BJ (cell line): Measurements from ENCODE around the gene NFIA. TPM values are rescaled to one million over a fixed set of nuclear protein-coding genes. Genes with fewer than 3 reads are reported as not detected.

Source experiments
- CTCF ChIA-PET: fragments of 350-600 bp; formaldehyde crosslinking; extraction: SDS; loops from one replicate; lab custom pipeline; 2021; ENCODE audit warnings: antibody characterized with exemption, inconsistent platforms; lab: Yijun Ruan, JAX
- POLR2A ChIA-PET: fragments of 300-600 bp; sonication (Branson Sonifier 250); formaldehyde crosslinking; extraction: SDS; loops from one replicate; lab custom pipeline; 2021; ENCODE audit warnings: antibody characterized with exemption; lab: Charles Lee
- DNase-seq: peaks from one replicate; pipeline ENCODE4 v3.0.0-alpha.2; 2011; ENCODE audit warnings: low read depth
- H3K27me3 ChIP-seq: 2 replicates; pipeline ENCODE4 v1.6.0; 2011; ENCODE audit warnings: low read length; ENCODE audit not compliant: control insufficient read depth, insufficient read depth
- H3K36me3 ChIP-seq: 2 replicates; pipeline ENCODE4 v1.5.1; 2011; ENCODE audit warnings: low read length; ENCODE audit not compliant: control insufficient read depth, insufficient read depth
- H3K4me3 ChIP-seq: 2 replicates; pipeline ENCODE4 v1.5.1; 2011; ENCODE audit warnings: low read depth, mild to moderate bottlenecking, control low read depth, low read length
- polyA plus RNA-seq: library from polyadenylated mRNA; depleted of rRNA; stranded (reverse); fragments of >200 nt; gene quantifications from 2 replicates; pipeline ENCODE4 v1.2.3, GENCODE V29; 2011
- TF ChIP-seq, protein P1 (sequence below): IDR thresholded peaks from 2 replicates; pipeline ENCODE4 v1.5.1; 2011; ENCODE audit warnings: low read depth, mild to moderate bottlenecking, control low read depth, inconsistent platforms, low read length, moderate library complexity; ENCODE audit not compliant: insufficient read depth

Gene NFIA
- polyA plus RNA-seq, 1 experiment: 4.5 TPM

DNA sequence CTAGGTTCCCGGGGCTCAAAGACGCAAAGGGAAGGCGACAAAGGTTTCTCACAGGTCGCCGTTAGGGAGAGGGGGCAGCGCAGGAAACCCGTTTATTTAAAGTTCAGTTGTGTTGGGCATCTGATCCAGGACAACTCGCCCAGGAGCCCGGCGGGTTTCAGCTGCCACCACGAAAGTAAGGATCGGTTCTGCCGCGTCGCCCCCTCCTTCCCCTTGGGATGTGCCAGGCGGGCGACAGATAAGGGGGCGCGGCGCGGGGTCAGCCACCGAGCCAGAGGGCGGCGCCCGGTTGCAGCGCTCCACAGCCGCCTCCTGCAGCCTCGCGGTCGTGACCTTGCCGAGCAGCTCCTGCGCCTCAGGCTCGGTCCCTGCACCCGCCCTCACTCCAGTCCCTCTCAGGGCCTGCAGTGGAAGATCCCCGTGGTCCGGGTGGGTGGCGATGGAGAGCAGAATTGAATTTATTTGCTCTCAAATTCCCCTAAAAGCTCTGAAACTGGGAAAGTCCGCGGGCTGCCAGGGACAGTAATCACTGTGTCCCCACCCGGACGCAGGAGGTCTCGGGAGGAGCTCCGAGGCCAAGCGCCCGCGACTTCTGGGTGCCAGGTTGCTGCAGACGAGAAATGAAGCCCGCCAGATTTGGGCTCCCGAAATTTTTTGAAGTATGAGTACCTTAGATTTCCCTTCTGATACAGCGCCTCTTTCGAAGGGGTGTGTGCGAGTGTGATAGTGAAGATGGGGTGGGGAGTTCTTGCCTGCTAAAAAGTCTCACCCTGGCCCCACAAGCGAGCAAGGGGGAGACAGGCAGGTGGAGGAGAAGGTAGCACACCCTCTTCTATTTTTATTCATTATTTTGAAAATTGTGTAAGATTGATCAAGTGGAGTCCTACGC is 28.4 kb upstream of the NFIA start:
- TF ChIP-seq, protein P1, sequence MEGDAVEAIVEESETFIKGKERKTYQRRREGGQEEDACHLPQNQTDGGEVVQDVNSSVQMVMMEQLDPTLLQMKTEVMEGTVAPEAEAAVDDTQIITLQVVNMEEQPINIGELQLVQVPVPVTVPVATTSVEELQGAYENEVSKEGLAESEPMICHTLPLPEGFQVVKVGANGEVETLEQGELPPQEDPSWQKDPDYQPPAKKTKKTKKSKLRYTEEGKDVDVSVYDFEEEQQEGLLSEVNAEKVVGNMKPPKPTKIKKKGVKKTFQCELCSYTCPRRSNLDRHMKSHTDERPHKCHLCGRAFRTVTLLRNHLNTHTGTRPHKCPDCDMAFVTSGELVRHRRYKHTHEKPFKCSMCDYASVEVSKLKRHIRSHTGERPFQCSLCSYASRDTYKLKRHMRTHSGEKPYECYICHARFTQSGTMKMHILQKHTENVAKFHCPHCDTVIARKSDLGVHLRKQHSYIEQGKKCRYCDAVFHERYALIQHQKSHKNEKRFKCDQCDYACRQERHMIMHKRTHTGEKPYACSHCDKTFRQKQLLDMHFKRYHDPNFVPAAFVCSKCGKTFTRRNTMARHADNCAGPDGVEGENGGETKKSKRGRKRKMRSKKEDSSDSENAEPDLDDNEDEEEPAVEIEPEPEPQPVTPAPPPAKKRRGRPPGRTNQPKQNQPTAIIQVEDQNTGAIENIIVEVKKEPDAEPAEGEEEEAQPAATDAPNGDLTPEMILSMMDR: no peak
- DNase-seq: no peak
- no peak overlapping the region for H3K4me3 ChIP-seq
- ChIA-PET POLR2A (no interaction called here), CTCF (no interaction called here)
- peaks cover 4% of the 10 kb centered on the region for H3K27me3 ChIP-seq
- H3K36me3 ChIP-seq: no peaks in the 10 kb centered on the region

DNA sequence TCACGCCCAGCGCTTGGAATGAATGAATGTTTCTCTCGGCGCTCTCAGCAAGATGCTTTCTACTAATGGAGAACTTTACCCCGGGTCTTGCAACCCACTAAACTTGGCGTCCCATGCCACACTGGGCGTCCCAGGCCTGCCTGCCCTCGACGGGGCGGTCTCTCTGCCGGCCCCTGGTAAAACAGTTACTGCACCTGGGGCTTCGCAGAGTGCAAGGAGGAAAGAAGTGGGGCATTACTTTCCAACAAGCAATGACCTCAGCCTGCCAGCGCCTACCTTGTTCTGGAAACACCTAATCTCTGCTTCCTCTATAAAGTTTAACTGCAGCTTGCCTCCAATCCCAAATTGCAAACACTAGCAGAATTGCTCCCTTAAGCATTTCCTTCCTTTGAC is 27.8 kb upstream of the NFIA start:
- Histone ChIP-seq H3K27me3 (peaks cover 4% of the 10 kb centered on the region), H3K36me3 (no peaks in the 10 kb centered on the region), H3K4me3 (no peak overlapping the region)
- POLR2A ChIA-PET: no interaction called here
- CTCF ChIA-PET: interaction anchor here (1.2 kb wide), 1 partner anchor 23 kb away, joined by 4 read pairs; no protein-coding TSS in a partner anchor
- no peak for DNase-seq
- TF ChIP-seq, protein P1: no peak

DNA sequence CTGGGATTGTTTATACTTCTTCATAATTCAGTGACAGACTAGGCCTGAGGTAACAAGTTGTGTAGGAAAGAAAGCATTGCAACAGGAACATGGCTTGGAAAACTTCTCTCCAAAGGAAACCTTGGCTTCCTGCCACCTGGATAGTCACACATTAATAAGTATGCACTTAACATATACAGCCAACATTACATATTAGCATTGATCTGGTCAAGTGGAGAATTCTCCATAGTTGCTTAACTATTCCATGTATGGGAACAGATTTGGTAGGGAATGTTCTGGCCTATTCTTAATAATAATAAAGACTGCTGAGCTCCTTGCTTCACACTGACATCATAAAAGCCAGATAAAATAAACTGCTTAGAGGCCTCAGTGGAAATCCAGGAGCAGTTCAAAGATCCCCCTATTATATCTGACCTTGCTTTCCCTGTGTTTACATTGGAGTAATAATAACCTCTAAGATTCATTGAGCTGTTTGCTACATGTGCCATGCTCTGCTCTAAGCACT is 27.2 kb upstream of the NFIA start:
- Histone ChIP-seq H3K36me3 (no peaks in the 10 kb centered on the region), H3K4me3 (no peak overlapping the region), H3K27me3 (peaks cover 4% of the 10 kb centered on the region)
- TF ChIP-seq, protein P1: no peak
- ChIA-PET CTCF (interaction anchor here (1.0 to 1.2 kb wide), 3 partner anchors 13 to 23 kb away, joined by 3 to 4 read pairs (median 3); no protein-coding TSS in a partner anchor), POLR2A (no interaction called here)
- DNase-seq: no peak

DNA sequence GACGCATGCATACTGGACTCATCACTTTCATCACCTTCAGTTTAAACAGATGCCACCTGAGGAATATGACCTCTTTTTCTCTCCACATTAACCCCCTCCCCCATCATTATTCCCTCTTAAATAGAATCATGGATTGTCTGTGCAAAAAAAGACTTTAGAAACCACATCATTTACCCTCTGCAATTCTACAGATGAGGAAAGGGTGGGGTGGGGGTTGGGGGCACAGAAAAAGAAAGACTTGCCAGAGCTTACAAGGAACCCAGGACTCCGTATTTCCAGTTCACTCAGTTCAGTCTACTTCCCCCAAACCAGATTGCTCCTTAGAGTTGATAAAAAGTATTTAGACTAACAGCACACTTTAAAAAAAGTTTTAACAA is 26.2 kb upstream of the NFIA start:
- POLR2A ChIA-PET: no interaction called here
- no peak for DNase-seq
- peaks cover 4% of the 10 kb centered on the region for H3K27me3 ChIP-seq
- no peak overlapping the region for H3K4me3 ChIP-seq
- TF ChIP-seq, protein P1: no peak
- CTCF ChIA-PET: no interaction called here
- no peaks in the 10 kb centered on the region for H3K36me3 ChIP-seq

DNA sequence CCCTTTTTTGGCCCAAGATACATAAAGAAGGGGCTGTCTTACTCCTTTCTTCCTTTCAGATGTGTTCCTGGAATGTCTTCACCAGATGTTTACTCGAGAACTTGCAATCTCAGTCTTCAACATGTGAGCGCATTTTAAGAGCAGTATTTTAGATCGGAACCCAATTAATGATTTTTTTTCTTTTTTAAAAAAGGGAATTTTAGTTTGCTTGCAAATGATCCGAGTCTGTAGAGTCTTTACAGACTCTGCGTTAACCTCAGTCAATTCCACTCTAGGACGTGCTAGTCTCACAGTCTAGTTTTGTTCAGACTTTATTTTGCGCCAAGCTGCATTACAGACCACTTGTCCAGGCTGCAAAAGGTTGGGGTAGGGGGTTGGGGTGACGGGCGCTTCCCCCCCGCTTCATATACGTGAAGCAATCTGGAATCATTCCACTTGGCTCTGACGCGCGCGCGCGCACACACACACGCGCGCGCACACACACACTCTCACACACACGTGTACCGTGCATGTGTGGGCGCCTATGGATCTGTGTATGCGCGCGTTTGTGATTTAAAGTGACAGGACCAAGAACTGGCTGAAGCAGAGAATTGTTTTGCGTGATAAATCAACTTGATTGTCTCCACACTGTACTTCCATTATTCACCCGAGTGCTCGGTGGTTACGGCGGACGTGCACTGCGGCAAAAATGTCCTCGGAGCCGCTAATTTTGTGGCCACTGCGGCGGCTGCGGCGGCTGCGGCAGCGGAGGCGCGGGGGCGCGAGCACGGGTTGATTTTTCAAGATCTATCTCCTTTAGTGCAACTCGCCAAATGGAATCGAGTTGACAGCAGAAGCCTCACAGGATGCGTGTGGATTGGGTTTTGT is 25.6 kb upstream of the NFIA start:
- POLR2A ChIA-PET: no interaction called here
- no peak for DNase-seq
- peak overlapping the region; percentile 45 for H3K4me3 ChIP-seq
- H3K36me3 ChIP-seq: no peaks in the 10 kb centered on the region
- CTCF ChIA-PET: interaction anchor here (0.7 to 4.6 kb wide), 3 partner anchors 8 to 329 kb away, joined by 3 to 21 read pairs (median 4); no protein-coding TSS in a partner anchor
- TF ChIP-seq, protein P1: no peak
- H3K27me3 ChIP-seq: peaks cover 4% of the 10 kb centered on the region
